Calu3 (cell line): ENCODE data around the gene RCAN3. TPM values are rescaled to one million over a fixed set of nuclear protein-coding genes. Genes with fewer than 3 reads are reported as not detected.

ENCODE experiments used
- BruUV-seq: library from RNA; stranded (reverse); fragments of 400-500 nt; replicated peaks from 2 replicates; lab custom pipeline; 2021; lab: Mats Ljungman, UMichigan
- CTCF ChIA-PET: fragments of 300-600 bp; sonication (Branson Sonifier 250); formaldehyde crosslinking; loops from one replicate; lab custom pipeline; 2022; ENCODE audit warnings: antibody characterized with exemption; lab: Charles Lee
- DNase-seq: peaks from one replicate; pipeline ENCODE4 v3.0.0; 2022
- H3K27ac Mint-ChIP-seq: one replicate; pipeline ENCODE4 v1.8.0; 2022; ENCODE audit warnings: mixed read lengths; ENCODE audit not compliant: unreplicated experiment
- H3K27me3 Mint-ChIP-seq: one replicate; pipeline ENCODE4 v1.8.0; 2022; ENCODE audit warnings: mixed read lengths; ENCODE audit not compliant: unreplicated experiment
- H3K36me3 Mint-ChIP-seq: one replicate; pipeline ENCODE4 v1.8.0; 2022; ENCODE audit warnings: mild to moderate bottlenecking, moderate library complexity, mixed read lengths; ENCODE audit not compliant: insufficient read depth, unreplicated experiment
- H3K4me1 Mint-ChIP-seq: one replicate; pipeline ENCODE4 v1.8.0; 2022; ENCODE audit warnings: mild to moderate bottlenecking, low read depth, mixed read lengths; ENCODE audit not compliant: unreplicated experiment
- H3K4me3 Mint-ChIP-seq: one replicate; pipeline ENCODE4 v1.8.0; 2022; ENCODE audit warnings: mild to moderate bottlenecking, low read depth, moderate library complexity, mixed read lengths; ENCODE audit not compliant: unreplicated experiment
- H3K9me3 Mint-ChIP-seq: one replicate; pipeline ENCODE4 v1.8.0; 2022; ENCODE audit warnings: low read depth, mixed read lengths; ENCODE audit not compliant: unreplicated experiment
- intact Hi-C: fragments of 100-400 bp; cut with micrococcal nuclease; formaldehyde crosslinking; loops from one replicate; pipeline ENCODE4 v1.10.0; 2022; ENCODE audit not compliant: unreplicated experiment
- total RNA-seq: library from RNA; stranded (reverse); gene quantifications from 2 replicates; pipeline ENCODE4 v1.2.3, GENCODE V29; 2022
- TF ChIP-seq, protein P1 (sequence below): fragments of 200-600 bp; IDR thresholded peaks from one replicate; pipeline ENCODE4 v1.8.0; 2022; ENCODE audit warnings: antibody characterized with exemption; ENCODE audit not compliant: unreplicated experiment

The RCAN3 gene
- total RNA-seq, 1 experiment from 2014 or later = 15.3 TPM

DNA sequence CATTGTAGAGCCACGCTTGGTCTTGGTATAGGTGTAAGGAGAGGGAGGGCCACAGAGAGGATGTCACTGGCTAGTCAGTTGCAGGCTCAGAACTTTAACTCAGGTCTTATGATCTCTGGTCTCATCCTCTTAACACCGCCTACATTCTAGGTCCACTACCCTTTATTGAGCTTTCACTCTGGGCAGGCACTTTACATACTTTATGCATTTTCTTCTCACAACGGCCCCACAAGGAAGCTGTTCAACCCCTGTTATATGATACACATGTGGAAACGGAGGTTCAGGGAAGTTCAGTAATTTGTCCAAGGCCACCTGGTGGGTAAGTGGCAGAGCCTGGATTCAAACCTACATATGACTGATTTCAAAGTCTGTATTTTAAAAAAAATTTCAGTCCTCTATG is 25.3 kb upstream of the RCAN3 start:
- no peak for DNase-seq
- H3K4me1 Mint-ChIP-seq = peaks cover 9% of the 10 kb centered on the region
- CTCF ChIA-PET = no interaction called here
- no peak overlapping the region for H3K4me3 Mint-ChIP-seq
- no peaks in the 10 kb centered on the region for H3K36me3 Mint-ChIP-seq
- H3K27ac Mint-ChIP-seq = no peak overlapping the region
- BruUV-seq = no TSS peak
- intact Hi-C loops = no loop called here
- no peaks in the 10 kb centered on the region for H3K9me3 Mint-ChIP-seq
- H3K27me3 Mint-ChIP-seq = no peaks in the 10 kb centered on the region
- TF ChIP-seq, protein P1, sequence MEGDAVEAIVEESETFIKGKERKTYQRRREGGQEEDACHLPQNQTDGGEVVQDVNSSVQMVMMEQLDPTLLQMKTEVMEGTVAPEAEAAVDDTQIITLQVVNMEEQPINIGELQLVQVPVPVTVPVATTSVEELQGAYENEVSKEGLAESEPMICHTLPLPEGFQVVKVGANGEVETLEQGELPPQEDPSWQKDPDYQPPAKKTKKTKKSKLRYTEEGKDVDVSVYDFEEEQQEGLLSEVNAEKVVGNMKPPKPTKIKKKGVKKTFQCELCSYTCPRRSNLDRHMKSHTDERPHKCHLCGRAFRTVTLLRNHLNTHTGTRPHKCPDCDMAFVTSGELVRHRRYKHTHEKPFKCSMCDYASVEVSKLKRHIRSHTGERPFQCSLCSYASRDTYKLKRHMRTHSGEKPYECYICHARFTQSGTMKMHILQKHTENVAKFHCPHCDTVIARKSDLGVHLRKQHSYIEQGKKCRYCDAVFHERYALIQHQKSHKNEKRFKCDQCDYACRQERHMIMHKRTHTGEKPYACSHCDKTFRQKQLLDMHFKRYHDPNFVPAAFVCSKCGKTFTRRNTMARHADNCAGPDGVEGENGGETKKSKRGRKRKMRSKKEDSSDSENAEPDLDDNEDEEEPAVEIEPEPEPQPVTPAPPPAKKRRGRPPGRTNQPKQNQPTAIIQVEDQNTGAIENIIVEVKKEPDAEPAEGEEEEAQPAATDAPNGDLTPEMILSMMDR = no peak

DNA sequence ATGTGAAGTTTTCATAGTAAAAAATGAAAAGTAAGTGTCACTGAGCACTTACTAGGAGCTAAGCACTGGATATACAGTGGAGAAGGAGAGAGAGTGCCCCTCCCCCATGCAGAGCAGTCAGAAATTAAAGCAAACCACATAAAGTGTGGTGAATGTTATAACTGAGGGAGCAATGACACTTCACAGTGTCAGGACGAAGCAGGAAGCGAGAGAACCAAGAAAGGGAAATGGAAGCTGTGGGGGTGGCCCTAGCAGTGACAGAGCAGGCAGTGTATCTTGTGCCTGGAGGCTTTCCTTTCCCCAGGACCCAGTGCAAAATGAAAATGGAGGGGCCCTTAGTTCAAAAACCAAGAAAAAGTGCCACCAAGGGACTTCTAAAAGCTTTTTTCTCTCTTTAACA is 21.5 kb upstream of the RCAN3 start:
- TF ChIP-seq, protein P1 = no peak
- intact Hi-C loops = no loop called here
- Mint-ChIP-seq H3K27me3 (no peaks in the 10 kb centered on the region), H3K36me3 (no peaks in the 10 kb centered on the region), H3K27ac (no peak overlapping the region), H3K4me3 (no peak overlapping the region), H3K4me1 (peaks cover 9% of the 10 kb centered on the region), H3K9me3 (no peaks in the 10 kb centered on the region)
- no TSS peak for BruUV-seq
- CTCF ChIA-PET = interaction anchor here (1.3 kb wide), 1 partner anchor 66 kb away, joined by 8 read pairs; the partner anchor contains the start of gene NIPAL3
- no peak for DNase-seq

DNA sequence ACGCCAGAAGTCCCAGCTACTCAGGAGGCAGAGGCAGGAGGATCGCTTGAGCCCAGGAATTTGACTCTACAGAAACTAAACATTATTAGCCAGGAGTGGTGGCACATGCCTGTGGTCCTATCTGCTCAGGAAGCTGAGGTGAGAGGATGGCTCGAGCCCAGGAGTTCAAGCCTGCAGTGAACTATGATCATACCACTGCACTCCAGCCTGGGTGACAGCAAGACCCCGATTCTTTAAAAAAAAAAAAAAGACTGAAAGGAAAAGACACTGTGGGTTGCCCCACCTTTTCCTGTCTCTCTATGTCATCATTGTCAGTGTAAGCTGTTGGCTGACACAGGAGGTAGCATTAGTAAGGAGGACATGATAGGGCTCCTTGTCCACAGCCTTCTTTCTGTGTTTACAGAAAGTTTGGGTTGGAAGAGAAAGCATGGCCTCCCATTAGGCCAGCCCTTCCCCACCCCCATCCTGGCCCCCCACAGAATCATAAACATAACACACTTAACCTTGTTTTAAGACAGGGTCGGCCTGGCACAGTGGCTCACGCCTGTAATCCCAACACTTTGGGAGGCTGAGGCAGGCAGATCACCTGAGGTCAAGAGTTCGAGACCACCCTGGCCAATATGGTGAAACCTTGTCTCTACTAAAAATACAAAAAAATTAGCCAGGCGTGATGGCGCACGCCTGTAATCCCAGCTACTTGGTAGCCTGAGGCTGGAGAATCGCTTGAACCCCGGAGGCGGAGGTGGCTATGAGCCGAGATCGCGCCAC is 20.6 kb upstream of the RCAN3 start:
- peaks cover 9% of the 10 kb centered on the region for H3K4me1 Mint-ChIP-seq
- H3K9me3 Mint-ChIP-seq = no peaks in the 10 kb centered on the region
- intact Hi-C loops = no loop called here
- TF ChIP-seq, protein P1 = no peak
- H3K36me3 Mint-ChIP-seq = no peaks in the 10 kb centered on the region
- no peaks in the 10 kb centered on the region for H3K27me3 Mint-ChIP-seq
- H3K4me3 Mint-ChIP-seq = no peak overlapping the region
- H3K27ac Mint-ChIP-seq = no peak overlapping the region
- CTCF ChIA-PET = interaction anchor here (0.7 to 1.3 kb wide), 2 partner anchors 15 to 67 kb away, joined by 4 to 8 read pairs; partner anchors contain the start of gene NIPAL3
- BruUV-seq = no TSS peak
- no peak for DNase-seq

DNA sequence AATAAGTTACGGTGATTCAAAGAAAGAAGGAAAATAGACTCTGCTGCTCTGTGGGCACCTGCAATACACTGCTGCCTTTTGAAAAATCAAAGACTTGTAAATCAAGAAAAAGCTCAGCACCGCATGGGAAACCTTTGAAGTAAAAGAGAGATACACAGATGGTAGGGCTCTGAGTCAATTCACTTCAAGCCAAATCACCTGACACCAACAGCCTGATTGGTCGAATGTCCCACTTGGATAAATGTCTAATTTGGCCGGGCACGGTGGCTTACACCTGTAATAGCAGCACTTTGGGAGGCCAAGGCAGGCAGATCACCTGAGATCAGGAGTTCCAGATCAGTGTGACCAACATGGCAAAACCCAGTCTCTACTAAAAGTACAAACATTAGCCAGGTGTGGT is 19.2 kb upstream of the RCAN3 start:
- Mint-ChIP-seq H3K4me1 (peaks cover 9% of the 10 kb centered on the region), H3K36me3 (no peaks in the 10 kb centered on the region), H3K27me3 (no peaks in the 10 kb centered on the region), H3K9me3 (no peaks in the 10 kb centered on the region), H3K27ac (no peak overlapping the region), H3K4me3 (no peak overlapping the region)
- no TSS peak for BruUV-seq
- TF ChIP-seq, protein P1 = no peak
- intact Hi-C loops = no loop called here
- no peak for DNase-seq
- CTCF ChIA-PET = no interaction called here
